ENCODE measurements around the gene ITGAE.
"Not testable (repeated sequence)": the region's sequence is repeated elsewhere in the genome, so short reads cannot be mapped to it uniquely, and the experiment has no call there.

Gene ITGAE

DNA sequence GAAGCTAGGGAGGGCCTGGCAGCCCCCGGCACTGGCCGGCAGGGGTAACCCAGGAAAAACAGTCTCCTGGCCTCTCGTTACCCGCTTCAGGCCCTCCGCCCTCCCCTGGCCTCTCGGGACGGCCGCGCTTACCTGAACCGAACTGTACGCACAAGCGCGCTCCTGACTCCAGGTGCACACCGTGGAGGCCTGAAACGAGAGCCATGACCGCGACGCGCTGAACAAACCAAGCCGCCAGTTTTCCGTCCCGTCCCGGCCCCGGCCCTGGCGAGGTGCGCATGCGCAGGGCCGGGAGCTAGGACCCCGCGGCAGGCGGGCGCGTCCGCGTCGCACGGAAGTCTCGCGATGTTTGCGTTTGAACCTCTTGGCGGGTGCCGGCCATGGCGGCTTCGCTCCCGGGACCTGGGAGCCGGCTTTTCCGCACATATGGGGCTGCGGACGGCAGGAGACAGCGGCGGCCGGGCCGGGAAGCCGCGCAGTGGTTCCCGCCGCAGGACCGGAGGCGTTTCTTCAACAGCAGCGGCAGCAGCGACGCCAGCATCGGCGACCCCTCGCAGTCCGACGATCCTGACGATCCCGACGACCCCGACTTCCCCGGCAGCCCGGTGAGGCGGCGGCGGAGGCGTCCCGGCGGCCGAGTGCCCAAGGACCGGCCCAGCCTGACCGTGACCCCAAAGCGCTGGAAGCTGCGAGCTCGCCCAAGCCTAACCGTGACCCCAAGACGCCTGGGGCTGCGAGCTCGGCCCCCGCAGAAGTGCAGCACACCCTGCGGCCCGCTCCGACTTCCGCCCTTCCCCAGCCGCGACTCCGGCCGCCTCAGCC, 77.2 kb downstream of the ITGAE start, which contains the start of gene HASPIN:
TSS of gene HASPIN (plus strand) at position 348 of the 822 bp plus-strand sequence. CDS start at position 381, 33 bp downstream.
- DNase-seq, result peak; percentile 92

DNA sequence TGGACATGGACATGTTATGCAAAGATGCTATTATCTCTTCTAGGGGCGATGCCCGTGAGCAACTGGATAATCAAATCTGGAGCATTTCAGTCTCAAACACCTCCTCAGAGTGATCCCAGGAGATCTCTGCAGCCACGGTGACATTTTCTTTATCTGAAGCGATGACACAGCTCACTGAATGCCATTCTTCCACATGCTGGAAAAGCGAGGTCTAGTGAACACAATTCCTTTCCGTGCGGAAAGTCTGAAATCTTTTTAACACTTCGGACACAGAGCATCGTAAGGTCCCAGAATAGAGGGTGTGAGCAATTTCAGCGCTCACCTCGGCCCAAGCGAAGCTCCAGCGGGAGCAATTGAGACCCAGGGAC, 77.8 kb downstream of the ITGAE start:
- no peak for DNase-seq

DNA sequence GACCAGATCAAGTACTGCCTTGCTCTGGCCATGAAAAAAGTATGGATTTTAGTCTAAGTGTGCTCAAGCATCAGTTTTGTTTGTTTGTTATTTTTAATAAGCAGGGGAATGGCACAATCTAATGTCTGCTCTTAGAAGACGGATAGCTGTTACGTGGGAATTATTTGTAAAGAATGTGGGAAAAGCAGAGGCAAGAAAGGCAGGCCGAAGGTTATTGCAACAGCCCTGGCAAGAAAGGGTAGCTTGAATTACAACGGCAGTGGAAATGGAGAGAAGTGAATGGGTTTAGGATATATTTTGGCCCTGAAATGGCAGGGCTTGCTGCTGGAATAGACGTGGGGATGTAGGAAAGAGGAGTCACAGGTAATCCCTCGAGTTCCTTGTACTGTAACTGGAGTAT, 78.3 kb downstream of the ITGAE start:
- DNase-seq, result no peak

DNA sequence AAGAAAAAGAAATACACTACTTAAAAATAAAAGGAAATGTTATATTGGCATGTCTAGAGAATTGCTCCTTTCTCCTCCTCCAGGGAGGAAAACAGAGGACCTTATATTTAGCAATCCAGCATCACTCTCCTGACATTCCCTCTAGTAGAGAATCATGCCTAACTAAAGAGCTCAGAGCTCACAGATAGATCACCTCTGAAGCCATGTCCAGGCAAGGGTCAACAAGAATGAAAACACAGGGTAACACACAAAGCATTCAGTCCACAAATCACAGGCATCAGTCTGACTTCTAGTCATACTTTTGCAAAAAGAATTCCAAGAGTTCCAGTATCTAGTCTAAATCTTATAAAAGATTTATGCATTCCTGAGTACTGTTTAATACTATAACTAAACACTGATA, 81.7 kb downstream of the ITGAE start:
- DNase-seq, result no peak

DNA sequence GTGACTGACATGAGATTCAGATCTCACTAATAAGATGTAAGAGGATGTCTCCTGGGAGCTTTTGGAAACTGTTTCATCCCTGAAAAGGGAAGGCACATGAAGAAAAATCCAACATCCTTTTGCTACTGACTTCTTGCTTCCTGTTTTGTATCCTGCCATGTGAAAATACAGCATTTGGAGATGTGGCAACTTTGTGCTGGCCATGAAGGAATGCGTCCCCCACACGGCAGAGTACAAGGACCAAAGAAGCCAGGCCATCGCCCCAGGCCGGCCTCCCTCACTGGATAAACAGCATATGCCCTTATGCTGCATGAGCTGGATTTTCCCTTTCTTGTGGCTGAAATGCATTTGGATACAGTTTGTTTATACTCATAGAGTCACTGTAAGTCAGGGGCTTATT, 82.8 kb downstream of the ITGAE start:
- no peak for DNase-seq

DNA sequence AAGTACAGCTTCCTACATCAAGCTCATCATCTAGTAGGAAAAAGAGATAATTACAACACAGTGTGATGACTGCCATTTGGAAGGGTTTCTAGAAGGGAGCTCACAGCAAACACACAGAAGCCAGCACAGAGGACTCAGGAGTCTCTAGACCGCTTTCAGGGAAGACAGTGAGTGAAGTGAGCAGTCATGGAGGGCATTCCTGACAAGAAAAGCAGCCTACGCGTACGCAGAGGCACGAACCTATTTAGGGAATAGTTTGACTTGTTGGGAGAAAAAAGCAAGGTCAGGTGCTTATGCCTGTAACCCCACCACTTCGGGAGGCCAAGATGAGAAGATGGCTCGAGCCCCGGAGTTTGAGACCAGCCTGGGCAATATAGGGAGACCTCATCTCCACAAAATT, 85.7 kb downstream of the ITGAE start:
- DNase-seq, result no peak

DNA sequence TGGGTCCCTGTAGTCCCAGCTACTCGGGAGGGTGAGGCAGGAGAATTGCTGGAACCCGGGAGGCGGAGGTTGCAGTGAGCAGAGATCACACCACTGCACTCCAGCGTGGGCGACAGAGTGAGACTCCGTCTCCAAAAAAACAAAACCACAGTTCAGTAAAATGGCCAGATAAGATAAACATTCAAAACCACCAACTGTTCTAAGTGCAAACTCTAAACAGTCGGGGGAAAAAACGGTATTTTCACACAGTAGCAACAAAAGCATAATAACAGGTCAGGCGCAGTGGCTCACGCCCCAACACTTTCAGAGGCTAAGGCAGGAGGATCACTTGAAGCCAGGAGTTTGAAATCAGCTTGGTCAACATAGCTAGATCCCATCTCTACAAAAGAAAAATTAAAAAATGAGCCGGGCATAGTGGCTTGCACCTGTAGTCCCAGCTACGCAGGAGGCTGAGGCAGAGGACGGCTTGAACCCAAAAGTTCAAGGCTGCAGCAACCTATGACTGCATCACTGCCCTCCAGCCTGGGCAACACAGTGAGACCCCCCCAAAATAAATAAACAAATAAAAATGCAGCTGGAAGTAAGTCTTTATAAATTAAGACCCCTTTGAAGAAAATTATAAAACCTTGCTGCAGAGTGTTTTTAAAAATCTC, 88.1 kb downstream of the ITGAE start:
- DNase-seq, result no peak

DNA sequence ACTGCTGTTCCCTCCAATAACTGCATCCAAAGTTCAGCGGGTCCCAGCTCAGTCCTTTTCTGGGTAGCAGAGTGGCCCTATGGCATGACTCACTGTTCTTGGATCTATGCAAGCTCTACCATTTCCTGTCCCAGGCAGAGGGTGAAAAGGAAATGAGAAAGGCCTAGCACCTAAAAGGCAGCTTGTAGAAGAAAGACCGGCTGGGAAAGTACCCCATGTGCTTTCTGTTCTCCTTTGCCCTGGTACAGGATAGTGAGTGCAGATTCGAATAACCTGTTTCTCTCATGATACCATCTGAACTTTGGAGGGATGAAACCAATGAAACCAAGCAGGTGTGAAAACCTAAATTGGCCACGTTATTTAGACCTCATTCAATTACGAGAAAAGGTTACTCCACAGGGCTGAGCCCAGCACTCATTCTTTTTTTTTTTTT, 90.0 kb downstream of the ITGAE start:
- DNase-seq, result no peak

DNA sequence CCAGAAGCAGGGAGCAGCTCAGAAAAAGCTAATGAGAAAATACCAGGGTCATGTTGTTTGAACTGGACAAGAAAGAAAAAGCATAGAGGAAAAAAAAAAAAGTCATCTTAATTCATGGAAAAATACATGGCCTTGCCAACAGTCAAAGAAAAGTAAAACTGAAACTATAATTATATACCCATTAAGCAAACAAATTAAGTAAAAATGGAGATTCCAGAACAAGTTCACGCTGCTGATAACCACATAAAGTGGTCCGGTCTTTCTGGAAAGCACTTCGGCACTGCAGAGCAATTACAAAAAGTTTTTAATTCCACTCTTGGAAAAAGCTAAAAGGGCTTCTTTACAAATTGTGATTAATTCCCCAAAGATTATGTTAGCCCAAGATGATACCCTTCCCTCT, 92.6 kb downstream of the ITGAE start:
- DNase-seq, result no peak

DNA sequence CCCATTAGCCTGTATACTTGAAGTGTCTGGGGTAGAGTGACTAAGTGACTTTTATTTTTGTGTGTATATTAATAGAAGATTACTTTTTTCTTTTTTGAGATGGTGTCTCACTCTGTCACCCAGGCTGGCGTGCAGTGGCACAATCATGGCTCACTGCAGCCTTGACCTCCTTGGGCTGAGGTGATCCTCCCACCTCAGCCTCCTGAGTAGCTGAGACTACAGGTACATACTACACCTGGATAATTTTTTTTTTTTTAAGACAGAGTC, 95.3 kb downstream of the ITGAE start:
- DNase-seq, result not testable (repeated sequence)

DNA sequence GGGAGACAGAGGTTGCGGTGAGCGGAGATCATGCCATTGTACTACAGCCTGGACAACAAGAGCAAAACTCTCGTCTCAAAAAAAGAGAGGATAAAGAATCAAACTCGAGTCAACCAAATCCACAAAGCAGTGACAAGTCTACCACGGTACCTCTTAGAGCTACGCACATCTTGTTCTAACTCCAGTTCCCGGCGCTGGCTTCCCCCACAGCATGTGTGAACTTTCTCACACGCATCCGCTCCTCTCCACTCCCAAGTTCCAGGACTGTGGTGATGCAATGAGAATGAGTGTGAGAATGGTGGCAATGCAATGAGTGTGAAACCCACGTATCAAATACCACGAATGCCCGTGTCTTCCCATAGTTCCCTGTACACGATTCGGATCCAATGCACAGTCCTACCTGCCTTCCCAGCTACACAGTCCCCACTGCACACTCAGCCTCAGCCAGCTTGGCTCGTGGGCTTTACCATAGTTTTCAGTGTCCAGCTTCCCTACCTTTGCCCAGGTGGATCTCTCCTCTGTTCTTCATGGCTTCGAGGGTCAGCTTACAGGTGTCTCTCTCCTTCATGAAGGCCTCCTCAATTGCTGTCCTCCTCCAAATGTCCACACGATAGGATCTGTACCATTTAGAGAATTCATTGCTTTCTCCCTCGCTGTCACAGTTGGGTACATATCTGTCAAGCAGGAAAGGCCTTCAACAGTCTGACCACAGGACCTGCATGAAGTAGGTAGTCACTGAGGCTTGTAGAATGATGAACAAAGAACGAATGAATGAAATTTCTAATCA, 95.9 kb downstream of the ITGAE start:
- no peak for DNase-seq

DNA sequence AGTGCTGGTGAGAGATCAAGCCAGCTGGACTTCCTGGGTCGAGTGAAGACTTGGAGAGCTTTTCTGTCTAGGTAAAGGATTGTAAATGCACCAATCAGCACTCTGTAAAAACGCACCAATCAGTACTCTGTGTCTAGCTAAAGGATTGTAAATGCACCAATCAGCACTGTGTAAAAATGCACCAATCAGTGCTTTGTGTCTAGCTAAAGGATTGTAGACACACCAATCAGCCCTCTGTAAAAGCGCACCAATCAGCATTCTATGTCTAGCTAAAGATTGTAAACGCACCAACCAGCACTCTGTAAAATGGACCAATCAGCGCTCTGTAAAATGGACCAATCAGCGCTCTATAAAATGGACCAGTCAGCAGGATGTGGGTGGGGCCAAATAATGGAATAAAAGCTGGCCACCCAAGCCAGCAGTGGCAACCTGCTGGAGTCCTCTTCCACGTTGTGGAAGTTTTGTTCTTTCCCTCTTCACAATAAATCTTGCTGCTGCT, 98.9 kb downstream of the ITGAE start:
- not testable (repeated sequence) for DNase-seq

DNA sequence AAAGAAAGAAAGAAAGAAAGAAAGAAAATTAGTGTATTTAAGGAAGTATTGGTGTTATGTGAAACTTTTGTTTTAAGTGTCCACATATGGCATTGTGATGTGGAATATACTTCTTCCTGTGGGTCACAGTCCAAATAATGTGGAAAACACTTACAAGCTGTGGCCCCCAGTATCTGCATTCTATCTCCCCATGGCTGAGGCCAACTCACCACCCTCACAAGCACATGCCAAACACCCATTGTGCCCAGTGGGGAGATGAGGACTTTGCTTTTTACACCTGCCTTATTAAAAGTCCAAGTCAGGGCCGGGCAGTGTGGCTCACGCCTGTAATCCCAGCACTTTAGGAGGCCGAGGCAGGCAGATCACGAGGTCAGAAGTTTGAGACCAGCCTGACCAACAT, 101.0 kb downstream of the ITGAE start:
- no peak for DNase-seq

DNA sequence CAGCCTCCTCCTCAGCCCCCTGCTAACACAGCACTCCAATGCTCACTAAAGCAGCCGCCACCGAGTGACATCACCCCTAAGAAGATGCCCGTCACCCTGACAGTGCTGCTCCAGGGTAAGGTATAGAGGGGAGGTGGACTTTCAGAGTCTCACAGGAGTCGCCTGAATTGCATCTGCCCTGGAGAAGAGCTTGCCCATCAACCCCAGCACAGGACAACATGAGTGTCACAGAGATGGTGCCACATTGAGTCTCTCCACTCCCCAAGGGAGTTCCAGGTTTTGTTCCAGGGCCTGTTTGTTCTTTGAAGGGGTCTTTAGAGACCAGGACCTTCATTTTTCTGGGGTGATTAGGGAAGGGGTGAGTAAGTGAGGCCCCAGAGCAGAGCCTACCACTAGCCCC, 102.8 kb downstream of the ITGAE start:
- DNase-seq, result no peak

DNA sequence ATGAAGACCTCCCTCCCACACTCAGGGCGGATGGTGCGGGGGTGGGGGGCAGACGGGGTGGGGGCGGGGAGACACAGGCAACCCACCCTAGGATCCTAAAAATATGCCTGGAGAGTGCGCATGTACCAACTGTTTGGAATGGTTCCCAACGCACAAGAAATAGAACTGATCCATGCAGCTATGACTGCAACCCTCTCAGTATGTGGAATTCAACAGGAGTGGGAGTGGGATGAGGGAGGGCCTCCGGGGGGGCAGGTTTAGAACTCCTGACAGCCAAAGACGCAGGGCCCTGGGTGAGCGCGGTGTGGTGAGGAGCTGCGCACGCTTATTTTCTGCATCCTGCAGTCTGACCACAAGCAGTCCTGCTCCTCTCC, 103.9 kb downstream of the ITGAE start:
- DNase-seq, result no peak

DNA sequence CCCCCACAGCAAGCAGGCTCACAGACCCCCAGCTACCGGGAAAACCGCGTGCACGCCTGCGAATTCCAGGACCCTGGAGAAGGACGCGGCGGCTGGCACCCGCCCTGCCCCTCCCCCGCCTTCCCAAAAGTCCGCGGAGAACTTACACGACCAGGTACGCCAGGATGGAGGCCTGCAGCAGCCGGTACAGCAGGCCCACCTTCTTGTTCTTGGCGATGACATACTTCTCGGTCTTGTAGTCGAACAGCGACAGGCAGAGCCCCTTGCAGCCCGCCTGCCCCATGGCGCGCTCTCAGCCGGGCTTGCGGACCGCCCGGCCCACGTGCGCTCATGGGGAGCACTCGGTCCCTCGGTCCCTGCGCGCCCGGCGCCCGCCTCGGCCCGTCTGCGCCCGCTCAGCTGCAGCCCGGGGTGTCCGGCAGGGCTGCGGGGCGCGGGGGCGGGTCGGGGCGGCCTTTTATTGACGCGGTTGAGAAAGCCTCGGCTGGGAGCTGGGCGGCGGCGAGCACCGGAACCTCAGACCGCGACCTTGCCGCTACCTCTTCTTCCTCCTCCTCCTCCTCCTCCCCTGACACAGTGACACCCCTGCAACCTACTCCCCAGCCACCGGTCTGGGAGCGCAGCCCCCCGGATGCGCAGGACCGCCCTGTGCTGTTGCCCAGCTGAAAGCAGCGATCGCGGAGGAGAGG, 105.1 kb downstream of the ITGAE start, which contains the start of gene P2RX5:
TSS of gene P2RX5 (minus strand) at position 433 of the 689 bp plus-strand sequence. CDS start at position 283, 150 bp downstream.
- no peak for DNase-seq

DNA sequence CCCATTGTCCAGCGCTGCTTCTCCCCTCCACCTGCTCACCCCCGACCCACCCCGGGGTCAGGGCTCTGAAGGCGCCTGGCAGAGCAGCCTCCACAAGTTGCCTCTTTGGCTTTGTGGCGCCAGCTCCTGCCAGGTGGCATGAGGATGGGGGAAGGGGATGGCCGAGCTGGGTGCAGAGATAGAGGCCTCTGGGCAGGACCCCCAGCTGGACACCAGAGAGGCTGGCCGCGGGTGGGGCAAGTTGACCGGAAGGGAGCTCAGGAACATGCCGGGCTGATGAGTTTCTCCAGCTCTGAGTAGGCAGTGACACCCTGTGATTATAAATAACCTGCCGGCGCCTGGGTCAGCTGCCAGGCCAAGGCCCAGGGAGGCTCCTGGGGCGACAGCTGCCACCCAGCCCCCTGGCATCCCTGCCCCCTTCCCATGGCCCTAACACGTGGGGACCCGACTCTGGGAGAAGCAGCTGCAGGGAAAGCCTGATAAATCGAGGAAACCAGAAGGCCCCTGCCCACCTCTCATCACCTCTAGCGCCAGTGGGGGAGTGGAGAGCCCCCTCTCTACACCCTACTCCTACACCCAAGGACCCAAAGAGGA, 105.8 kb downstream of the ITGAE start:
- peak; percentile 51 for DNase-seq

DNA sequence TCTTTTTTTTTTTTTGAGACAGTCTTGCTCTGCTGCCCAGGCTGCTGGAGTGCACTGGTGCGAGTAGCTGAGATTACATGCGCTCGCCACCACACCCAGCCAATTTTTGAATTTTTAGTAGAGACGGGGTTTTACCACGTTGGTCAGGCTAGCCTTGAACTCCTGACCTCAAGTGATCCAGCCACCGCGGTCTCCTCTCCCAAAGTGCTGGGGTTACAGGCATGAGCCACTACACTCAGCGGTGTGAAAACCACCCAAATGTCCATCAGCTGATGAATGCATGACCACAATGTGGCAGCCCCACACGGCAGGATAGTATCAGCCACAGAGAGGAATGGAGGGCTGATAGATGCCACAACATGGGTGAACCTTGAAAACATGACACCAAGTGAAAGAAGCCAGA, 107.2 kb downstream of the ITGAE start:
- DNase-seq, result no peak

DNA sequence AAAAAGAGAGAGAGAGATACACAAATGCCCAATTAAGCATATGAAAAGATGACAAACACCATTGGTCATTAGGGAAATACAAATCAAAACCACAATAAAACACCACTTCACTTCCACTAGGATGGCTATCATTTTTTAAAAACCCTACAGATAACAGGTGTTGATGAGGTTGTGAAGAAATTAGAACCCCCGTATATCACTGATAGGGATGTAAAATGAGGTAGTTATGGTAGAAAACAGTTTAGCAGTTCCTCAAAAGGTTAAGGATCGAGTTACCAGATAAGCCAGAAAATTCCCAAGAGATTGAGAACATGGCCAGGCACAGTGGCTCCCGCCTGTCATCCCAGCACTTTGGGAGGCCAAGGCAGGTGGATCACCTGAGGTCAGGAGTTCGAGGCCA, 107.8 kb downstream of the ITGAE start:
- DNase-seq, result no peak

DNA sequence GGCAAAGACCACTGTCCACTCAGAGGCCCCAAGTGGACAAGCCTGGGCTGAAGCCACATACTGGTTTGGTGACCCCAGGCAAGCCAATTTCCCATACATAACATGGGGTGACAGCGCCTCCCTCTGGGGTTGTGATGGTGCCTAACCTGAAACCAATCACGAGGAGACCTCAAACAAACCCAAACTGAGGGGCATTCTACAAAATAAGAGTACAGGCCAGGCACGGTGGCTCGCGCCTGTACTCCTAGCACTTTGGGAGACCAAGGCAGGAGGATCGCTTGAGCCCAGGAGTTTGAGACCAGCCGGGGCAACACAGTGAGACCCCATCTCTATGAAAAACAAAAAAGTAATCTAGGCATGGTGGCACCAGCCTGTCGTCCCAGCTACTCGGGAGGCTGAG, 108.6 kb downstream of the ITGAE start:
- DNase-seq, result no peak

DNA sequence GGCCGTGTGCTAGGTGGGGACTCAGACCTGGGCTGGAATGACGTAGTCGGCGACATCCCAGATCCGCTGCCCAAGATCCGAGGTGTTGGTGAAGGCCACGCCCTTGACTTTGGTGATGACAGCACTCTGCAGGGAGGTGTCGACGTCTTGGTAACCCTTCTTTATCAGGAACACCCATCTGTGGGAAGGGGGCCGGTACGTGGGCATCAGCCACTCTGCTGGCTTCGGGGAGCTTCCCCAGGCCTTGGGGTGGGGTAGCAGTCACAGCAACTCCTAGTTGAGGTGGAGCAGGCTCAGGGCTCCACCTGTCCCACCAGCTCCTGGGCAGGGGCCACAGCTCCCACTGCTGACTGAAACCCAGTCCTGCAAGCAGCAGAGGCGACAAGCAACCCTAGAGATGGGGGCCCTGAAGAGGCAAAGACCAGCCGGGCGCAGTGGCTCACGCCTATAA, 109.3 kb downstream of the ITGAE start:
- no peak for DNase-seq

DNA sequence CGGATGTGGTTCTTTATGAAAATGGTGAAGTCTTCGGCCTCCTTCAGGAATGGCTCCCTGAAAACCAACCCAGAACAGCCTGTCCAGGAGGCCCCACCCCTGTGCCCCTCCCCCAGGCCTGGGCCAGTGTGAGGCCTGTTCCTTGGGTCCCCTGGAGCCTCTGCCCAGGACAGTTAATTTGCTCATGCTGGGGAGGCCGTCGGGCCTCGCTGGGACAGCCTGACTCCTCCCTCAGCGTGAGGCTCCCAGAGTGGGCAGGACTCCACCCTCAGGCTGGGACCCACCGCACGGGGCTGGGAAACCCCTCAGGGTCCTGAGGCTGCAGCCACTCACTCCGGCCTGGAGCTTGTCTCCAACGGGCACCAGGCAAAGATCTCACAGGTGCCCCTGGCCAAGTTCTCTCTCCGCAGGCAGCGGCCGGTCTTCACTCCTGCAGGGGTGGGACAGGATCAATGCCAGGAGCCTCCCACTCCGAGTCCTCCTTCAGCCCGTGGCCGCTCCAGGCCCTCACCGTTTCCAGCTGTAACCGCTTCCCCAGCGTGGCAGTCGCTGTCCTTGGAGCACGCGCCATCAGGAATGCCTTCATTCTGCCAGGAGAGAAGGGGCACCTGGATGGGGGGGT, 110.8 kb downstream of the ITGAE start:
- DNase-seq, result no peak
